SK-N-SH treated with all-trans-retinoic acid at 6 μM for 48 hours (cell line): ENCODE measurements around the gene ATP11A.

Experiments used
- CREB5 ChIP-seq: fragments of 250-450 bp; sonication (Bioruptor Pico); IDR thresholded peaks from 2 replicates; pipeline ENCODE4 v1.5.1; 2020; ENCODE audit warnings: low read depth, mild to moderate bottlenecking, moderate library complexity
- PATZ1 ChIP-seq: fragments of 250-450 bp; sonication (Bioruptor Pico); IDR thresholded peaks from 2 replicates; pipeline ENCODE4 v1.8.0; 2020; ENCODE audit warnings: mild to moderate bottlenecking, moderate library complexity, borderline replicate concordance
- POU6F1 ChIP-seq: fragments of 250-450 bp; sonication (Bioruptor Pico); IDR thresholded peaks from 2 replicates; pipeline ENCODE4 v1.8.0; 2021; ENCODE audit warnings: low read depth, mild to moderate bottlenecking, moderate library complexity, borderline replicate concordance
- RARB ChIP-seq: fragments of 250-450 bp; sonication (Bioruptor Pico); IDR thresholded peaks from 2 replicates; pipeline ENCODE4 v1.8.0; 2021; ENCODE audit warnings: mild to moderate bottlenecking, moderate library complexity
- SNAI2 ChIP-seq: fragments of 250-450 bp; sonication (Bioruptor Pico); IDR thresholded peaks from 2 replicates; pipeline ENCODE4 v1.5.0; 2020; ENCODE audit warnings: mild to moderate bottlenecking, moderate library complexity
- TCF4 ChIP-seq: fragments of 250-450 bp; sonication (Bioruptor Pico); IDR thresholded peaks from 2 replicates; pipeline ENCODE4 v1.8.0; 2021; ENCODE audit warnings: mild to moderate bottlenecking, moderate library complexity, borderline replicate concordance
- TOX ChIP-seq: fragments of 250-450 bp; sonication (Bioruptor Pico); IDR thresholded peaks from 2 replicates; pipeline ENCODE4 v1.8.0; 2021; ENCODE audit warnings: mild to moderate bottlenecking, moderate library complexity, borderline replicate concordance
- TSHZ2 ChIP-seq: fragments of 250-450 bp; sonication (Bioruptor Pico); IDR thresholded peaks from 2 replicates; pipeline ENCODE4 v1.5.0; 2020; ENCODE audit warnings: mild to moderate bottlenecking, moderate library complexity
- ZFP3 ChIP-seq: fragments of 250-450 bp; sonication (Bioruptor Pico); IDR thresholded peaks from 2 replicates; pipeline ENCODE4 v1.5.0; 2020; ENCODE audit warnings: mild to moderate bottlenecking, moderate library complexity
- ZFP30 ChIP-seq: fragments of 450-650 bp; formaldehyde crosslinking; IDR thresholded peaks from 2 replicates; pipeline ENCODE4 v1.5.0; 2022; ENCODE audit warnings: mild to moderate bottlenecking, moderate library complexity
- ZNF565 ChIP-seq: fragments of 450-650 bp; formaldehyde crosslinking; conservative IDR thresholded peaks from 2 replicates; pipeline ENCODE4 v1.5.0; 2020; ENCODE audit warnings: low read depth, mild to moderate bottlenecking, moderate library complexity
- ZNF70 ChIP-seq: fragments of 450-650 bp; formaldehyde crosslinking; IDR thresholded peaks from 2 replicates; pipeline ENCODE4 v1.5.0; 2020; ENCODE audit warnings: mild to moderate bottlenecking, moderate library complexity

- TF ChIP-seq RARB (no peak), TSHZ2 (CRISPR knock-in tag) (no peak), ZFP3 (no peak), TOX (no peak), SNAI2 (CRISPR knock-in tag) (no peak), POU6F1 (no peak), PATZ1 (CRISPR knock-in tag) (no peak), ZNF70 (CRISPR knock-in tag) (no peak), ZFP30 (CRISPR knock-in tag) (no peak), CREB5 (CRISPR knock-in tag) (no peak), TCF4 (CRISPR knock-in tag) (no peak), ZNF565 (CRISPR knock-in tag) (no peak)
Measured at GRCh38 chr13:112670864-112671263, 19.0 kb upstream of the ATP11A start.
